Neutrophil (primary cell): ENCODE results near the gene ZNF829.

Experiments
- H3K27ac ChIP-seq: fragments of 200-600 bp; sonication (generic); 2 replicates; pipeline ENCODE4 v1.5.1; 2016; ENCODE audit warnings: mild to moderate bottlenecking, moderate library complexity
- H3K27me3 ChIP-seq: fragments of 200-600 bp; sonication (generic); 2 replicates; pipeline ENCODE4 v1.6.0; 2016; ENCODE audit warnings: mild to moderate bottlenecking
- H3K36me3 ChIP-seq: fragments of 200-600 bp; sonication (generic); 2 replicates; pipeline ENCODE4 v1.5.1; 2017
- H3K4me1 ChIP-seq, 2 experiments: fragments of 200-600 bp in 1 of 2; sonication (generic) in 1 of 2; 1 replicate in 1 of 2; 2 replicates in 1 of 2; pipeline versions ENCODE4 v1.5.1 to v1.6.1; 2013 to 2016; ENCODE audit warnings: low read depth in 1 of 2, low read length in 1 of 2, mild to moderate bottlenecking in 1 of 2, moderate library complexity in 1 of 2; ENCODE audit not compliant: control insufficient read depth in 1 of 2, insufficient read depth in 1 of 2
- H3K4me3 ChIP-seq, 2 experiments: fragments of 200-600 bp in 1 of 2; sonication (generic) in 1 of 2; 1 replicate in 1 of 2; 2 replicates in 1 of 2; pipeline ENCODE4 v1.5.1; 2013 to 2016; ENCODE audit warnings: low read depth in 1 of 2, low read length in 1 of 2, mild to moderate bottlenecking in 1 of 2, moderate library complexity in 1 of 2
- H3K9me3 ChIP-seq: fragments of 200-600 bp; sonication (generic); 2 replicates; pipeline ENCODE4 v1.5.1; 2016
- CTCF ChIP-seq: fragments of 200-600 bp; sonication (generic); IDR thresholded peaks from 2 replicates; pipeline ENCODE4 v1.5.1; 2016; ENCODE audit warnings: antibody characterized with exemption

Gene ZNF829

GRCh38 chr19:36915992-36916830 lies at the start of gene ZNF829, which contains the start of gene ZNF568:
ZNF829 (minus strand) TSS chr19:36916291; CDS start chr19:36915167, 1,124 bp downstream.
ZNF568 (plus strand) TSS chr19:36916332; CDS start chr19:36922771, 6,439 bp downstream.
- TF ChIP-seq CTCF, result no peak
- H3K36me3 ChIP-seq, result no peaks in the 10 kb centered on the region
- H3K4me1 ChIP-seq, result peaks cover 8 to 9% of the 10 kb centered on the region in 2 experiments
- peaks cover 8% of the 10 kb centered on the region for H3K9me3 ChIP-seq
- H3K27me3 ChIP-seq, result no peaks in the 10 kb centered on the region
- peak within 1 kb of the TSS; percentile 27 for H3K27ac ChIP-seq
- H3K4me3 ChIP-seq, result peak within 1 kb of the TSS; percentile 71 to 76

GRCh38 chr19:36963280-36963679 lies 47.2 kb upstream of the ZNF829 start:
- no peak overlapping the region for H3K27ac ChIP-seq
- no peak overlapping the region for H3K4me3 ChIP-seq
- H3K9me3 ChIP-seq, result peaks cover 20% of the 10 kb centered on the region
- no peaks in the 10 kb centered on the region for H3K36me3 ChIP-seq
- no peak for TF ChIP-seq CTCF
- no peaks in the 10 kb centered on the region for H3K4me1 ChIP-seq
- H3K27me3 ChIP-seq, result no peaks in the 10 kb centered on the region

- Histone ChIP-seq H3K4me1 (no peaks in the 10 kb centered on the region), H3K9me3 (peaks cover 20% of the 10 kb centered on the region), H3K27me3 (no peaks in the 10 kb centered on the region), H3K36me3 (no peaks in the 10 kb centered on the region), H3K27ac (no peak overlapping the region), H3K4me3 (no peak overlapping the region)
- TF ChIP-seq CTCF, result no peak
Measured at GRCh38 chr19:36962346-36962745, 46.3 kb upstream of the ZNF829 start.

- Histone ChIP-seq H3K4me1 (no peaks in the 10 kb centered on the region), H3K27me3 (no peaks in the 10 kb centered on the region), H3K4me3 (no peak overlapping the region), H3K9me3 (peaks cover 61% of the 10 kb centered on the region), H3K27ac (no peak overlapping the region), H3K36me3 (no peaks in the 10 kb centered on the region)
- TF ChIP-seq CTCF, result no peak
Measured at GRCh38 chr19:36950335-36951119, 34.4 kb upstream of the ZNF829 start.

GRCh38 chr19:36939153-36939552 lies 23.1 kb upstream of the ZNF829 start:
- no peaks in the 10 kb centered on the region for H3K27me3 ChIP-seq
- no peak for TF ChIP-seq CTCF
- no peak overlapping the region for H3K27ac ChIP-seq
- H3K36me3 ChIP-seq, result peaks cover 7% of the 10 kb centered on the region
- peaks cover 7% of the 10 kb centered on the region for H3K9me3 ChIP-seq
- no peak overlapping the region for H3K4me3 ChIP-seq
- no peaks in the 10 kb centered on the region for H3K4me1 ChIP-seq
